HepG2 (cell line): ENCODE measurements around the gene GFAP. TPM values are rescaled to one million over a fixed set of nuclear protein-coding genes. Genes with fewer than 3 reads are reported as not detected.

Experiments
- FOSL1 ChIP-seq: sonication (generic); formaldehyde crosslinking; IDR thresholded peaks from 2 replicates; pipeline ENCODE4 v1.9.0; 2021; ENCODE audit warnings: missing genetic modification reagents, borderline replicate concordance
- KDM5A ChIP-seq: fragments of 200-600 bp; sonication (generic); IDR thresholded peaks from 2 replicates; pipeline ENCODE4 v1.7.0; 2018; ENCODE audit warnings: antibody characterized with exemption, mild to moderate bottlenecking, low read length, borderline replicate concordance
- KDM5B ChIP-seq: sonication (generic); formaldehyde crosslinking; IDR thresholded peaks from 2 replicates; pipeline ENCODE4 v1.4.0; 2020; ENCODE audit warnings: missing genetic modification reagents, mild to moderate bottlenecking, borderline replicate concordance
- MYNN ChIP-seq: sonication (generic); formaldehyde crosslinking; IDR thresholded peaks from 2 replicates; pipeline ENCODE4 v1.4.0; 2020; ENCODE audit warnings: mild to moderate bottlenecking, low read depth, missing genetic modification reagents
- SIN3A ChIP-seq: IDR thresholded peaks from 2 replicates; pipeline ENCODE4 v1.6.1; 2011; ENCODE audit warnings: low read depth, mild to moderate bottlenecking, control low read depth, low read length, borderline replicate concordance
- SP2 ChIP-seq: sonication (generic); formaldehyde crosslinking; IDR thresholded peaks from 2 replicates; pipeline ENCODE4 v1.5.1; 2020; ENCODE audit warnings: mild to moderate bottlenecking, missing genetic modification reagents
- ZNF205 ChIP-seq: IDR thresholded peaks from 2 replicates; pipeline ENCODE4 v1.6.1; 2018; ENCODE audit warnings: missing biosample characterization, missing genetic modification reagents
- ZNF292 ChIP-seq: sonication (generic); formaldehyde crosslinking; IDR thresholded peaks from 2 replicates; pipeline ENCODE4 v1.8.1; 2022; ENCODE audit warnings: mild to moderate bottlenecking, low read depth, missing genetic modification reagents, borderline replicate concordance
- polyA plus RNA-seq, 8 experiments: library from polyadenylated mRNA; depleted of rRNA in 3 of 8; stranded (reverse) in 7 of 8; unstranded in 1 of 8; fragments of >200 nt; fragmentation: Illumina TruSeq in 4 of 8; extraction: Trizol in 4 of 8; gene quantifications; 2 replicates each; pipeline versions ENCODE4 v1.2.1 to v1.2.3, GENCODE V29; 2011 to 2016; ENCODE audit warnings: low read depth in 4 of 8, missing spikeins in 1 of 8, mixed read lengths in 1 of 8; ENCODE audit not compliant: insufficient read depth in 1 of 8
- total RNA-seq, 5 experiments: library from RNA; depleted of rRNA; stranded (reverse); fragments of >200 nt; fragmentation: Illumina TruSeq; extraction: Trizol; gene quantifications; 2 replicates each; pipeline ENCODE4 v1.2.3, GENCODE V29; 2016; ENCODE audit warnings: low read depth in 1 of 5
- TF ChIP-seq, protein P1 (sequence below): sonication (generic); formaldehyde crosslinking; IDR thresholded peaks from 2 replicates; pipeline ENCODE4 v1.4.0; 2020; ENCODE audit warnings: missing genetic modification reagents
- TF ChIP-seq, protein P2 (sequence below): sonication (generic); formaldehyde crosslinking; IDR thresholded peaks from 2 replicates; pipeline ENCODE4 v1.5.0; 2020; ENCODE audit warnings: missing genetic modification reagents
- TF ChIP-seq, protein P3 (sequence below): sonication (generic); formaldehyde crosslinking; IDR thresholded peaks from 2 replicates; pipeline ENCODE4 v1.5.1; 2020; ENCODE audit warnings: missing genetic modification reagents, mild to moderate bottlenecking, borderline replicate concordance
- TF ChIP-seq, protein P4 (sequence below): sonication (generic); formaldehyde crosslinking; conservative IDR thresholded peaks from 2 replicates; pipeline ENCODE4 v1.8.0; 2022; ENCODE audit warnings: low read depth, missing genetic modification reagents
- TF ChIP-seq, protein P5 (sequence below): sonication (generic); formaldehyde crosslinking; IDR thresholded peaks from 2 replicates; pipeline ENCODE4 v1.4.0; 2020; ENCODE audit warnings: missing genetic modification reagents

The GFAP gene
- total and polyA plus RNA-seq, 2 of the 13 experiments (the other 11 are each of a cell fraction or from before 2014, with no cell fraction given), result 0.11 to 0.29 TPM

DNA sequence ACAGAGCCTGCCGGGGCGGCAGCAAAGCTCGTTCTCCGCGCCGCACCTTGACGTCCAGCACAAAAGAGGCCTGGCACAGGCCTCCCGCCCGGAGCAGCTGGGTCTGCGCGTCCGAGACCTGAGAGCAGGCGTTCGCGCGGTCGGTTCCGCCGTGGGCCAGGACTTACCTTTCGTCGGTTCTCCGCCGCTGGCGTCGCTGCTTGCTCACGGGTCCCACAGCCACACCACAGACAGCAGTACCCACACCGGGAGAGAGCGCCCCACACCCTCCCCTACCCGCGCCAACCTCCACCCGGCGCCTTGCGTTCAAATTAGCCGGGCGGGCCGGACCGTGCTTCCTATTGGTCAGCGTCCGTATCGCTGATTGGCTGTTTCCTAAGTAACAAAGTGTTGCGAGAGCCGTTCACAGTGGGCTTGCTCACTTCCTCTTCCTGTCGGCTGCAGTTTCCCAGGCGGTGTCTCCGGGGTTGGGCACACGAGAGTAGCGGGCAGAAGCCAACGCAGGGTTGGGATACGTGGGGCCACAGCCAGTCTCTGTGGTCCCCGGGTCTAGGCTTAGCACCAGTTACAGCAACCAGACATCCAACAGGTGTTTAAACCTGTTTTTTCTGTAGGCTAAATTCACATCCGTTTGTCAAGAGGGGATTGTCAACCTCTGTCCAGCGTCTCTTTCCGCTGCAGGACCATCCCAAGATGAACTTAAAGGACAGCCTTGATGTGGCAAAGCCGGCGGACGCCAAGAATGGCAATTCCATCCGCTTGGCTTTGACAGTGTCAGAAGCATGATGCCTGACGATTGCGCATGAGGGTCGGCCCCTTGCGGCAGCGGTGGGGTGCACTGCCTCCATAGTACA, 32.4 kb upstream of the GFAP start, which contains the start of gene KIF18B (continued):
- TF ChIP-seq, protein P1, sequence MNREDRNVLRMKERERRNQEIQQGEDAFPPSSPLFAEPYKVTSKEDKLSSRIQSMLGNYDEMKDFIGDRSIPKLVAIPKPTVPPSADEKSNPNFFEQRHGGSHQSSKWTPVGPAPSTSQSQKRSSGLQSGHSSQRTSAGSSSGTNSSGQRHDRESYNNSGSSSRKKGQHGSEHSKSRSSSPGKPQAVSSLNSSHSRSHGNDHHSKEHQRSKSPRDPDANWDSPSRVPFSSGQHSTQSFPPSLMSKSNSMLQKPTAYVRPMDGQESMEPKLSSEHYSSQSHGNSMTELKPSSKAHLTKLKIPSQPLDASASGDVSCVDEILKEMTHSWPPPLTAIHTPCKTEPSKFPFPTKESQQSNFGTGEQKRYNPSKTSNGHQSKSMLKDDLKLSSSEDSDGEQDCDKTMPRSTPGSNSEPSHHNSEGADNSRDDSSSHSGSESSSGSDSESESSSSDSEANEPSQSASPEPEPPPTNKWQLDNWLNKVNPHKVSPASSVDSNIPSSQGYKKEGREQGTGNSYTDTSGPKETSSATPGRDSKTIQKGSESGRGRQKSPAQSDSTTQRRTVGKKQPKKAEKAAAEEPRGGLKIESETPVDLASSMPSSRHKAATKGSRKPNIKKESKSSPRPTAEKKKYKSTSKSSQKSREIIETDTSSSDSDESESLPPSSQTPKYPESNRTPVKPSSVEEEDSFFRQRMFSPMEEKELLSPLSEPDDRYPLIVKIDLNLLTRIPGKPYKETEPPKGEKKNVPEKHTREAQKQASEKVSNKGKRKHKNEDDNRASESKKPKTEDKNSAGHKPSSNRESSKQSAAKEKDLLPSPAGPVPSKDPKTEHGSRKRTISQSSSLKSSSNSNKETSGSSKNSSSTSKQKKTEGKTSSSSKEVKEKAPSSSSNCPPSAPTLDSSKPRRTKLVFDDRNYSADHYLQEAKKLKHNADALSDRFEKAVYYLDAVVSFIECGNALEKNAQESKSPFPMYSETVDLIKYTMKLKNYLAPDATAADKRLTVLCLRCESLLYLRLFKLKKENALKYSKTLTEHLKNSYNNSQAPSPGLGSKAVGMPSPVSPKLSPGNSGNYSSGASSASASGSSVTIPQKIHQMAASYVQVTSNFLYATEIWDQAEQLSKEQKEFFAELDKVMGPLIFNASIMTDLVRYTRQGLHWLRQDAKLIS (CRISPR knock-in tag), result no peak
- no peak for TF ChIP-seq FOSL1 (CRISPR knock-in tag)
- TF ChIP-seq, protein P2, sequence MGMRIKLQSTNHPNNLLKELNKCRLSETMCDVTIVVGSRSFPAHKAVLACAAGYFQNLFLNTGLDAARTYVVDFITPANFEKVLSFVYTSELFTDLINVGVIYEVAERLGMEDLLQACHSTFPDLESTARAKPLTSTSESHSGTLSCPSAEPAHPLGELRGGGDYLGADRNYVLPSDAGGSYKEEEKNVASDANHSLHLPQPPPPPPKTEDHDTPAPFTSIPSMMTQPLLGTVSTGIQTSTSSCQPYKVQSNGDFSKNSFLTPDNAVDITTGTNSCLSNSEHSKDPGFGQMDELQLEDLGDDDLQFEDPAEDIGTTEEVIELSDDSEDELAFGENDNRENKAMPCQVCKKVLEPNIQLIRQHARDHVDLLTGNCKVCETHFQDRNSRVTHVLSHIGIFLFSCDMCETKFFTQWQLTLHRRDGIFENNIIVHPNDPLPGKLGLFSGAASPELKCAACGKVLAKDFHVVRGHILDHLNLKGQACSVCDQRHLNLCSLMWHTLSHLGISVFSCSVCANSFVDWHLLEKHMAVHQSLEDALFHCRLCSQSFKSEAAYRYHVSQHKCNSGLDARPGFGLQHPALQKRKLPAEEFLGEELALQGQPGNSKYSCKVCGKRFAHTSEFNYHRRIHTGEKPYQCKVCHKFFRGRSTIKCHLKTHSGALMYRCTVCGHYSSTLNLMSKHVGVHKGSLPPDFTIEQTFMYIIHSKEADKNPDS (CRISPR knock-in tag), result no peak
- TF ChIP-seq, protein P3, sequence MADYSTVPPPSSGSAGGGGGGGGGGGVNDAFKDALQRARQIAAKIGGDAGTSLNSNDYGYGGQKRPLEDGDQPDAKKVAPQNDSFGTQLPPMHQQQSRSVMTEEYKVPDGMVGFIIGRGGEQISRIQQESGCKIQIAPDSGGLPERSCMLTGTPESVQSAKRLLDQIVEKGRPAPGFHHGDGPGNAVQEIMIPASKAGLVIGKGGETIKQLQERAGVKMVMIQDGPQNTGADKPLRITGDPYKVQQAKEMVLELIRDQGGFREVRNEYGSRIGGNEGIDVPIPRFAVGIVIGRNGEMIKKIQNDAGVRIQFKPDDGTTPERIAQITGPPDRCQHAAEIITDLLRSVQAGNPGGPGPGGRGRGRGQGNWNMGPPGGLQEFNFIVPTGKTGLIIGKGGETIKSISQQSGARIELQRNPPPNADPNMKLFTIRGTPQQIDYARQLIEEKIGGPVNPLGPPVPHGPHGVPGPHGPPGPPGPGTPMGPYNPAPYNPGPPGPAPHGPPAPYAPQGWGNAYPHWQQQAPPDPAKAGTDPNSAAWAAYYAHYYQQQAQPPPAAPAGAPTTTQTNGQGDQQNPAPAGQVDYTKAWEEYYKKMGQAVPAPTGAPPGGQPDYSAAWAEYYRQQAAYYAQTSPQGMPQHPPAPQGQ (CRISPR knock-in tag), result 0 out of 2 replicates have a peak, but pooled peaks have one; percentile 73
- TF ChIP-seq MYNN (CRISPR knock-in tag), result no peak
- peak; percentile 84 for TF ChIP-seq SP2
- TF ChIP-seq, protein P4, sequence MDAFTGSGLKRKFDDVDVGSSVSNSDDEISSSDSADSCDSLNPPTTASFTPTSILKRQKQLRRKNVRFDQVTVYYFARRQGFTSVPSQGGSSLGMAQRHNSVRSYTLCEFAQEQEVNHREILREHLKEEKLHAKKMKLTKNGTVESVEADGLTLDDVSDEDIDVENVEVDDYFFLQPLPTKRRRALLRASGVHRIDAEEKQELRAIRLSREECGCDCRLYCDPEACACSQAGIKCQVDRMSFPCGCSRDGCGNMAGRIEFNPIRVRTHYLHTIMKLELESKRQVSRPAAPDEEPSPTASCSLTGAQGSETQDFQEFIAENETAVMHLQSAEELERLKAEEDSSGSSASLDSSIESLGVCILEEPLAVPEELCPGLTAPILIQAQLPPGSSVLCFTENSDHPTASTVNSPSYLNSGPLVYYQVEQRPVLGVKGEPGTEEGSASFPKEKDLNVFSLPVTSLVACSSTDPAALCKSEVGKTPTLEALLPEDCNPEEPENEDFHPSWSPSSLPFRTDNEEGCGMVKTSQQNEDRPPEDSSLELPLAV, result no peak
- TF ChIP-seq ZNF292 (CRISPR knock-in tag), result peak; percentile 74; the same call in 1 of the 2 replicates
- peak; percentile 72; the same call in 1 of the 2 replicates for TF ChIP-seq KDM5B (CRISPR knock-in tag)
- peak; percentile 100 for TF ChIP-seq SIN3A
- TF ChIP-seq KDM5A, result peak; percentile 87
- TF ChIP-seq ZNF205 (CRISPR knock-in tag), result peak; percentile 55; the same call in 1 of the 2 replicates
- TF ChIP-seq, protein P5, sequence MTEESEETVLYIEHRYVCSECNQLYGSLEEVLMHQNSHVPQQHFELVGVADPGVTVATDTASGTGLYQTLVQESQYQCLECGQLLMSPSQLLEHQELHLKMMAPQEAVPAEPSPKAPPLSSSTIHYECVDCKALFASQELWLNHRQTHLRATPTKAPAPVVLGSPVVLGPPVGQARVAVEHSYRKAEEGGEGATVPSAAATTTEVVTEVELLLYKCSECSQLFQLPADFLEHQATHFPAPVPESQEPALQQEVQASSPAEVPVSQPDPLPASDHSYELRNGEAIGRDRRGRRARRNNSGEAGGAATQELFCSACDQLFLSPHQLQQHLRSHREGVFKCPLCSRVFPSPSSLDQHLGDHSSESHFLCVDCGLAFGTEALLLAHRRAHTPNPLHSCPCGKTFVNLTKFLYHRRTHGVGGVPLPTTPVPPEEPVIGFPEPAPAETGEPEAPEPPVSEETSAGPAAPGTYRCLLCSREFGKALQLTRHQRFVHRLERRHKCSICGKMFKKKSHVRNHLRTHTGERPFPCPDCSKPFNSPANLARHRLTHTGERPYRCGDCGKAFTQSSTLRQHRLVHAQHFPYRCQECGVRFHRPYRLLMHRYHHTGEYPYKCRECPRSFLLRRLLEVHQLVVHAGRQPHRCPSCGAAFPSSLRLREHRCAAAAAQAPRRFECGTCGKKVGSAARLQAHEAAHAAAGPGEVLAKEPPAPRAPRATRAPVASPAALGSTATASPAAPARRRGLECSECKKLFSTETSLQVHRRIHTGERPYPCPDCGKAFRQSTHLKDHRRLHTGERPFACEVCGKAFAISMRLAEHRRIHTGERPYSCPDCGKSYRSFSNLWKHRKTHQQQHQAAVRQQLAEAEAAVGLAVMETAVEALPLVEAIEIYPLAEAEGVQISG (CRISPR knock-in tag), result peak; percentile 84
